ENCODE data around the gene PLSCR4.

DNA sequence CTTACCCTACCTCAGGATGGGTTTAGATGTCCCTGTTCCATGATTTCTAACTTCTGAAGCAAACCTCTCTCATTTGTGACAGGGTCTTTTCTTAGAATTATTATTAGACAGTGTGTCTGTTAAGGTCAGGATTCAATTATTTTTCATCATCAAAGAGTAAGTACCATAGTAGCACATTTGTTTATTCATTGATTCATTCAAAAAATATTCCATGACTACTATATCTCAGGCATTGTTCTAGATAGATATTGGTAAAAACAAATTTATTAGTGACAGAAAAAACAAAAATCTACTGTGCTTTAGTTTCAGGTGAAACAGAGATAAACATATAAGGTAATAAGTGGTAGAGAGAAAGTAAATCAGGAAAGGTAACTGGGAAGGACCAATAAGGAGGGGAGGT lies 86.4 kb downstream of the PLSCR4 start:
- TF ChIP-seq, protein P1, sequence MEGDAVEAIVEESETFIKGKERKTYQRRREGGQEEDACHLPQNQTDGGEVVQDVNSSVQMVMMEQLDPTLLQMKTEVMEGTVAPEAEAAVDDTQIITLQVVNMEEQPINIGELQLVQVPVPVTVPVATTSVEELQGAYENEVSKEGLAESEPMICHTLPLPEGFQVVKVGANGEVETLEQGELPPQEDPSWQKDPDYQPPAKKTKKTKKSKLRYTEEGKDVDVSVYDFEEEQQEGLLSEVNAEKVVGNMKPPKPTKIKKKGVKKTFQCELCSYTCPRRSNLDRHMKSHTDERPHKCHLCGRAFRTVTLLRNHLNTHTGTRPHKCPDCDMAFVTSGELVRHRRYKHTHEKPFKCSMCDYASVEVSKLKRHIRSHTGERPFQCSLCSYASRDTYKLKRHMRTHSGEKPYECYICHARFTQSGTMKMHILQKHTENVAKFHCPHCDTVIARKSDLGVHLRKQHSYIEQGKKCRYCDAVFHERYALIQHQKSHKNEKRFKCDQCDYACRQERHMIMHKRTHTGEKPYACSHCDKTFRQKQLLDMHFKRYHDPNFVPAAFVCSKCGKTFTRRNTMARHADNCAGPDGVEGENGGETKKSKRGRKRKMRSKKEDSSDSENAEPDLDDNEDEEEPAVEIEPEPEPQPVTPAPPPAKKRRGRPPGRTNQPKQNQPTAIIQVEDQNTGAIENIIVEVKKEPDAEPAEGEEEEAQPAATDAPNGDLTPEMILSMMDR (IDR thresholded peaks at IDR 0.05): no peak
- TF ChIP-seq POLR2A (IDR thresholded peaks at IDR 0.05): no peak

All from heart left ventricle (tissue), 13 donors.